Esophagus squamous epithelium (tissue), 5 donors: ENCODE data around the gene ALDOC. TPM values are rescaled to one million over a fixed set of nuclear protein-coding genes. Genes with fewer than 3 reads are reported as not detected.
"Not testable (repeated sequence)": the region's sequence is repeated elsewhere in the genome, so short reads cannot be mapped to it uniquely, and the experiment has no call there.

Experiments
- DNase-seq: peaks from one replicate; lab custom pipeline; 2025; lab: John Stamatoyannopoulos, UW
- H3K27ac ChIP-seq, 4 donors: fragments of 200-600 bp; sonication (generic); one replicate each; pipeline ENCODE4 v1.5.1; 2016 to 2019; ENCODE audit warnings: mild to moderate bottlenecking in 1 of 4
- H3K27me3 ChIP-seq, 4 donors: fragments of 200-600 bp; sonication (generic); 1 replicate in 3 of 4; 2 replicates in 1 of 4; pipeline versions ENCODE4 v1.5.1 to v1.6.0; 2017 to 2021; ENCODE audit warnings: antibody characterized with exemption in 1 of 4
- H3K36me3 ChIP-seq, 3 donors: fragments of 200-600 bp; sonication (generic); one replicate each; pipeline ENCODE4 v1.5.1; 2016 to 2019
- H3K4me1 ChIP-seq, 3 donors: fragments of 200-600 bp; sonication (generic); one replicate each; pipeline ENCODE4 v1.5.1; 2017 to 2019
- H3K4me3 ChIP-seq, 4 donors: fragments of 200-600 bp; sonication (generic); 1 replicate in 3 of 4; 2 replicates in 1 of 4; pipeline ENCODE4 v1.5.1; 2016 to 2019; ENCODE audit warnings: mild to moderate bottlenecking in 2 of 4, moderate library complexity in 1 of 4
- H3K9me3 ChIP-seq, 3 donors: fragments of 200-600 bp; sonication (generic); one replicate each; pipeline ENCODE4 v1.5.1; 2016 to 2019
- POLR2A ChIP-seq, 4 donors: fragments of 450-650 bp; IDR thresholded peaks; one replicate each; pipeline ENCODE4 v1.6.1; 2017; ENCODE audit warnings: antibody characterized with exemption in 4 of 4, mild to moderate bottlenecking in 4 of 4, moderate library complexity in 3 of 4
- WGBS, 2 donors: methylation state at CpG; one replicate each; pipeline ENCODE4 v1.1.5; 2018; 5-methylcytosine and 5-hydroxymethylcytosine counted together
- intact Hi-C: fragments of 100-400 bp; cut with DNase I; formaldehyde crosslinking; loops from one replicate; pipeline ENCODE4 v1.15.0; 2022
- total RNA-seq, 4 donors: library from RNA; depleted of rRNA; stranded (reverse); fragments of >200 nt; gene quantifications; one replicate each; pipeline ENCODE4 v1.1.0, GENCODE V29; 2016
- TF ChIP-seq, protein P1 (sequence below), 6 experiments: fragments of 450-650 bp in 4 of 6; fragments of 200-600 bp in 2 of 6; sonication (generic) in 2 of 6; IDR thresholded peaks; one replicate each; pipeline ENCODE4 v1.5.1; 2016 to 2019; ENCODE audit warnings: antibody characterized with exemption in 6 of 6, mild to moderate bottlenecking in 4 of 6, moderate library complexity in 4 of 6
- donor health status: DM: yes; HTN: yes; CAD: no.

The ALDOC gene
- total RNA-seq, 4 donors from 2014 or later: 27.0 to 57.0 (median 44.3) TPM

DNA sequence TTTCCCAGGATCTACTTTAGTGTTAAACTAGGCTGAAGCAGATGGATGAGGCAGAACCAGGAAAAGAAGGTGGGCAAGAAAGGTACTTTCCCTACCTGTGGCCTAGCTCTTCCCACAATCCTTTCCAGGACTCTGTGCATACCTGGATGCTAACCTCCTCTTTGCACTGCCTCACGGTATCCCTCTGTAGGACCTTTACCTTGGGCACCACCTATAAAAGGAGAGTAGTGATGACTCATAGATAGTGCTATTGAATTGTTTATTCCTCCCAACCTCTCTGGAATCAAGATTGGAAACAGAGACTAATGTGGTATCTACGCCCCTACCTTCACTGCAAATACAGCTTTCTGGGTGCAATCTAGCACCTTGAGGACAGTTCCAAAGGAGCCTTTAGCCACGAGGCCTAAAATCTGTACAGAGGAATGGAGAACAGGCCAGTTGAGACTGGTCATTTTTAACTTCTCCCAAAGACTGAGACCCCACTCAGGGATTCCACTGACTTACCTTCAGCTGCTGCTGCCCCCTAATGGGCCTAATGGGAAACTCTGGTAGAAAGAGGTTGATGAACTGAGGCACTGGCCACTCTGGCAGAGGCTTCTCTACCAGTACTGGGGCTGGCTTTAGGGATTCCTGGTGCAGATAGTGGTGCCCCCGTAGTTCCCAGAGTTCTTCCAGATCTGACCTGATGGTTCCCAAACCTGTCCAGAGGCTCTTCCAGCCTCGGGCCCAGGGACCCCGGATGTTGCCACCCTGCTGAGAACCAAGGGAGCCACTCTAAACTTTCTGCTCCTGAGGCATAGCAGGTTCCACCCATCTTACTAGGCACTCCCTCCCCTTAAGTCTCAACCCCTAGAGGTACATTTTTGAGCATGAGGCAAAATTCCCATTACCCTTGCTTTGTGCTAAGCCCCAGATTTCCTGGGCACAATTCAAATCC, 36.5 kb upstream of the ALDOC start:
- intact Hi-C loops: loop anchor here (10.0 kb wide), 1 partner anchor 118 kb away; no protein-coding TSS in a partner anchor
- Histone ChIP-seq H3K27ac (no peak overlapping the region), H3K9me3 (no peaks in the 10 kb centered on the region), H3K27me3 (no peaks in the 10 kb centered on the region), H3K4me3 (no peak overlapping the region), H3K36me3 (peaks cover 28 to 85% (median 37%) of the 10 kb centered on the region in 3 donors), H3K4me1 (no peaks in the 10 kb centered on the region)
- WGBS, 2 donors: 65 to 75% methylated on average over 5 to 6 of the region's 6 CpGs
- no peak for DNase-seq
- no peak for TF ChIP-seq POLR2A (IDR thresholded peaks at IDR 0.05)
- TF ChIP-seq, protein P1, sequence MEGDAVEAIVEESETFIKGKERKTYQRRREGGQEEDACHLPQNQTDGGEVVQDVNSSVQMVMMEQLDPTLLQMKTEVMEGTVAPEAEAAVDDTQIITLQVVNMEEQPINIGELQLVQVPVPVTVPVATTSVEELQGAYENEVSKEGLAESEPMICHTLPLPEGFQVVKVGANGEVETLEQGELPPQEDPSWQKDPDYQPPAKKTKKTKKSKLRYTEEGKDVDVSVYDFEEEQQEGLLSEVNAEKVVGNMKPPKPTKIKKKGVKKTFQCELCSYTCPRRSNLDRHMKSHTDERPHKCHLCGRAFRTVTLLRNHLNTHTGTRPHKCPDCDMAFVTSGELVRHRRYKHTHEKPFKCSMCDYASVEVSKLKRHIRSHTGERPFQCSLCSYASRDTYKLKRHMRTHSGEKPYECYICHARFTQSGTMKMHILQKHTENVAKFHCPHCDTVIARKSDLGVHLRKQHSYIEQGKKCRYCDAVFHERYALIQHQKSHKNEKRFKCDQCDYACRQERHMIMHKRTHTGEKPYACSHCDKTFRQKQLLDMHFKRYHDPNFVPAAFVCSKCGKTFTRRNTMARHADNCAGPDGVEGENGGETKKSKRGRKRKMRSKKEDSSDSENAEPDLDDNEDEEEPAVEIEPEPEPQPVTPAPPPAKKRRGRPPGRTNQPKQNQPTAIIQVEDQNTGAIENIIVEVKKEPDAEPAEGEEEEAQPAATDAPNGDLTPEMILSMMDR (IDR thresholded peaks at IDR 0.05): peak in 4 of 6 experiments; percentile 20 to 50 (median 46)

DNA sequence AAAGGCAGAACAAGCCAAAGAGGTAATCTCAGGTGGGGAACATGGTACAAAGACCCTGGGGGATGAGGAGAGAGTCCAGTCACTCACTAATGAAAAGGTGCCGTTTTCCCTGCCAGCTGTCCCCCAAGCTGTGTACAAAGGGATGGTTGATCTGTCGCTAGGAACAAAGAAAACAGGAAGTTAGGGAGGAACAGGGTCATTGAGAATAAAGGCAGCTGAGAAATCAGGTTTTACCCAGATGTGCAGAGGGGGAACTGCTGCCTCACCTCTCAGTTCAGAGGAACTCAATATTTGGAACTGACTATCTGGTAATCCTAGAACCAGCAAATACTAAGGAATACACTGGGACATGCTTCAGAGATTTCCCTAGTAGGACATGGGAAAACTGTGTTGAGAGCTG, 35.8 kb upstream of the ALDOC start:
- Histone ChIP-seq H3K9me3 (no peaks in the 10 kb centered on the region), H3K4me1 (no peaks in the 10 kb centered on the region), H3K36me3 (peaks cover 28 to 78% (median 31%) of the 10 kb centered on the region in 3 donors), H3K27me3 (no peaks in the 10 kb centered on the region), H3K4me3 (no peak overlapping the region), H3K27ac (no peak overlapping the region)
- DNase-seq: no peak
- TF ChIP-seq, protein P1 (IDR thresholded peaks at IDR 0.05): no peak
- no peak for TF ChIP-seq POLR2A (IDR thresholded peaks at IDR 0.05)
- intact Hi-C loops: loop anchor here (10.0 kb wide), 1 partner anchor 118 kb away; no protein-coding TSS in a partner anchor
- 54 to 56% methylated on average over 2 of the region's 2 CpGs for WGBS, 2 donors

DNA sequence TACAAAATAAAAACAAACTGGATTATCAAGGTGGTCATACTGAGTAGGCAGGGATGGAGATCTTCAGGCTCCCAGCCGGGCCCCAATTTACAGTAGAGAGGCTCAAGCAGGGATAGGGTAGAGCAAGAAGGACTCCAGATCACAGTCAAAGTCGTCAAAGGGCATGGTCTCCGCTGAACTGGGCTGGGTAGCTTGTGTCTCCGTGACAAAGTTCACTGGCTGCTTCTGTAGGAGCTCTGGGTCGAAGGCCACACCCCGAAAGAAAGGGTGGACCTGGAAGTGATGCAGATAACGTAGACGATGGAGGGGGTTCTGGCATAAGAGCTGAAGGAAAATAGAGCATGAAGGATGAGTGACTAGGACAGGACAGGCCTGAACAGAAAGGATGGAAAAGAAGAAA, 33.7 kb upstream of the ALDOC start:
- WGBS, 2 donors: 85 to 86% methylated on average over 8 of the region's 8 CpGs
- Histone ChIP-seq H3K27me3 (no peaks in the 10 kb centered on the region), H3K4me1 (no peaks in the 10 kb centered on the region), H3K36me3 (peaks cover 7 to 57% (median 11%) of the 10 kb centered on the region in 3 donors), H3K27ac (no peak overlapping the region), H3K4me3 (no peak overlapping the region), H3K9me3 (no peaks in the 10 kb centered on the region)
- intact Hi-C loops: loop anchor here (10.0 kb wide), 1 partner anchor 116 kb away; no protein-coding TSS in a partner anchor
- no peak for DNase-seq
- TF ChIP-seq POLR2A (IDR thresholded peaks at IDR 0.05): no peak
- TF ChIP-seq, protein P1 (IDR thresholded peaks at IDR 0.05): no peak

DNA sequence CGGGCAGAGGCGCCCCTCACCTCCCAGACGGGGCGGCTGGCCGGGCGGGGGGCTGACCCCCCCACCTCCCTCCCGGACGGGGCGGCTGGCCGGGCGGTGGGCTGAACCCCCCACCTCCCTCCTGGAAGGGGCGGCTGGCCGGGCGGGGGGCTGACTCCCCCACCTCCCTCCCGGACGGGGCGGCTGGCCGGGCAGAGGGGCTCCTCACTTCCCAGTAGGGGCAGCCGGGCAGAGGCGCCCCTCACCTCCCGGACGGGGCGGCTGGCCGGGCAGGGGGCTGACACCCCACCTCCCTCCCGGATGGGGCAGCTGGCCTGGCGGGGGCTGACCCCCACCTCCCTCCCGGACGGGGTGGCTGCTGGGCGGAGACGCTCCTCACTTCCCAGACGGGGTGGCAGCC, 27.3 kb upstream of the ALDOC start:
- WGBS, 2 donors: no CpG with 5 or more reads among the region's 31 CpGs
- DNase-seq, intact Hi-C loops, H3K36me3 ChIP-seq, H3K9me3 ChIP-seq, H3K4me3 ChIP-seq, H3K27me3 ChIP-seq, H3K27ac ChIP-seq: not testable (repeated sequence)
- peaks cover 4 to 12% (median 8%) of the 10 kb centered on the region in 3 donors for H3K4me1 ChIP-seq

DNA sequence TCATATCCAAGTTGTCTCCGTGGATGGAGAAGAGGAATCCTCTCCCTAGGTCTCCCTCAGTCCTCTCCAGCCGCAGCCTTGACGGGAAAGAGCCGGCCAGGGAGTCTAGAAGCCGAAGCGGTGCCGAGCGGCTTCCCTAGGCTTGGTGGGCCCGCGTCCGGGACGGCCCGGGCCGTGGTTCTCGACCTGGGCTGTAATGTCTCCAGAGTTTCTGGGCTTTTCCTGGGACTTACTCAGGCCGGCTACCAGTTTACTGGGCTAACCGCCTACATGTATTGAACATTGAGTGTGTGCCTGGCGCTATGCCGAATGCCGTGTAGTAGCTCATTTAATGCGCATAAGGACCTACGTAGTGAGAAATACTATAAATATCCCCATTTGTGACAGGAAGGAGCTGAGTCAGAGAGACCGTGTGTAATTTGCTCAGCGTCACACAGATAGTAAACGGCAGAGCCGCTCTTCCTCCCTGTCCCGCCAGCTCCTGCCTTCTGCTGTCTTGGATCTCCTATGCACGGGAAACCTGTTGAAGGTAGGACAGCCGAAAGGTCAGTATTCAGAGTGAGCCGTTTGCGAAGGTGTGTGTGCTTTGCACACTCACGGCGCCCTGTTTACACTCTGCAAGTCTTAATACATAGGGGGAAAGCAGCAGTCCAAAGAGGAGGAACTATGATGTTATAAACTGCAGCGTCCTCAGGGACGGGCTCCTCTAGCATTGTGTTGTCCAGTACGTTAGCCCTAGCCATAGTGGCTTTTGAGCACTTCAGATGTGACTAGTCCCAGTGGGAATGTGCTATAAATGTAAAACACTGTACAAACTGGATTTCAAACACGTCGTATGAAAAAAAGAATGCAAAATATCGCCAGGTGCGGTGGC, 22.9 kb upstream of the ALDOC start:
- Histone ChIP-seq H3K36me3 (no peaks in the 10 kb centered on the region), H3K27me3 (no peaks in the 10 kb centered on the region), H3K27ac (peak overlapping the region; percentile 93 to 98 (median 96)), H3K9me3 (no peaks in the 10 kb centered on the region), H3K4me1 (peaks cover 13 to 29% (median 18%) of the 10 kb centered on the region in 3 donors), H3K4me3 (peak overlapping the region; percentile 52 to 83 (median 72))
- intact Hi-C loops: no loop called here
- DNase-seq: no peak
- TF ChIP-seq, protein P1 (IDR thresholded peaks at IDR 0.05): no peak
- TF ChIP-seq POLR2A (IDR thresholded peaks at IDR 0.05): no peak
- WGBS, 2 donors: 7 to 9% methylated on average over 21 to 31 of the region's 40 CpGs
